Astrocyte of the spinal cord (primary cell): ENCODE measurements around the gene ADAMTS8.
"Not testable (repeated sequence)": the region's sequence is repeated elsewhere in the genome, so short reads cannot be mapped to it uniquely, and the experiment has no call there.

Source experiments
- DNase-seq: peaks from one replicate; pipeline ENCODE4 v3.0.0; 2011; ENCODE audit warnings: low read depth, low spot score
- H3K4me3 ChIP-seq: 2 replicates; pipeline ENCODE4 v1.5.1; 2011; ENCODE audit warnings: low read depth, mild to moderate bottlenecking, low read length, moderate library complexity
- in situ Hi-C: cut with HindIII; loops from 2 replicates; pipeline ENCODE4 v1.10.0; 2017; ENCODE audit warnings: low sequenced_read_pairs
- TF ChIP-seq, protein P1 (sequence below): IDR thresholded peaks from 2 replicates; pipeline ENCODE4 v1.5.1; 2012; ENCODE audit warnings: low read depth, mild to moderate bottlenecking, low read length, inconsistent platforms

ADAMTS8 gene

DNA sequence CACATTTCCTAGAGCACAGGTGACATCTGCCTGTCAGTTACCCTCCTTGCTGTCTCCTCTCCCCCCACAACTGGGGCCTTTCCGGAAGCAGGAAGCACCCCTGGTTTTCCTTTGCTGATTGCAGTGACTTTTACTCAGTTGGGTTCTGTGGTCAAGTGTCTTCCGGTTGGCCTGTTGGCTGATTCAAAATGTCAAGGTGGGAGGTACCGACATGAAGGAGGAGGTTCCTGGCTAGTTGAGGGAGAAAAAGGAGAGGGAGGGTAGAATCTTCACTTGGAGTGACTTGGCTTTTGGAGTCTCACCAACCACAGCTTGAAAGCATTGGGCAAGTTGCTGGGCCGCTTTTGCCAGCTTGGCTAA, 10.7 kb upstream of the ADAMTS8 start:
- no peak overlapping the region for H3K4me3 ChIP-seq
- in situ Hi-C loops, result loop anchor here (25.0 kb wide), 1 partner anchor 423 kb away; no protein-coding TSS in a partner anchor
- DNase-seq, result no peak
- TF ChIP-seq, protein P1, sequence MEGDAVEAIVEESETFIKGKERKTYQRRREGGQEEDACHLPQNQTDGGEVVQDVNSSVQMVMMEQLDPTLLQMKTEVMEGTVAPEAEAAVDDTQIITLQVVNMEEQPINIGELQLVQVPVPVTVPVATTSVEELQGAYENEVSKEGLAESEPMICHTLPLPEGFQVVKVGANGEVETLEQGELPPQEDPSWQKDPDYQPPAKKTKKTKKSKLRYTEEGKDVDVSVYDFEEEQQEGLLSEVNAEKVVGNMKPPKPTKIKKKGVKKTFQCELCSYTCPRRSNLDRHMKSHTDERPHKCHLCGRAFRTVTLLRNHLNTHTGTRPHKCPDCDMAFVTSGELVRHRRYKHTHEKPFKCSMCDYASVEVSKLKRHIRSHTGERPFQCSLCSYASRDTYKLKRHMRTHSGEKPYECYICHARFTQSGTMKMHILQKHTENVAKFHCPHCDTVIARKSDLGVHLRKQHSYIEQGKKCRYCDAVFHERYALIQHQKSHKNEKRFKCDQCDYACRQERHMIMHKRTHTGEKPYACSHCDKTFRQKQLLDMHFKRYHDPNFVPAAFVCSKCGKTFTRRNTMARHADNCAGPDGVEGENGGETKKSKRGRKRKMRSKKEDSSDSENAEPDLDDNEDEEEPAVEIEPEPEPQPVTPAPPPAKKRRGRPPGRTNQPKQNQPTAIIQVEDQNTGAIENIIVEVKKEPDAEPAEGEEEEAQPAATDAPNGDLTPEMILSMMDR, result no peak

DNA sequence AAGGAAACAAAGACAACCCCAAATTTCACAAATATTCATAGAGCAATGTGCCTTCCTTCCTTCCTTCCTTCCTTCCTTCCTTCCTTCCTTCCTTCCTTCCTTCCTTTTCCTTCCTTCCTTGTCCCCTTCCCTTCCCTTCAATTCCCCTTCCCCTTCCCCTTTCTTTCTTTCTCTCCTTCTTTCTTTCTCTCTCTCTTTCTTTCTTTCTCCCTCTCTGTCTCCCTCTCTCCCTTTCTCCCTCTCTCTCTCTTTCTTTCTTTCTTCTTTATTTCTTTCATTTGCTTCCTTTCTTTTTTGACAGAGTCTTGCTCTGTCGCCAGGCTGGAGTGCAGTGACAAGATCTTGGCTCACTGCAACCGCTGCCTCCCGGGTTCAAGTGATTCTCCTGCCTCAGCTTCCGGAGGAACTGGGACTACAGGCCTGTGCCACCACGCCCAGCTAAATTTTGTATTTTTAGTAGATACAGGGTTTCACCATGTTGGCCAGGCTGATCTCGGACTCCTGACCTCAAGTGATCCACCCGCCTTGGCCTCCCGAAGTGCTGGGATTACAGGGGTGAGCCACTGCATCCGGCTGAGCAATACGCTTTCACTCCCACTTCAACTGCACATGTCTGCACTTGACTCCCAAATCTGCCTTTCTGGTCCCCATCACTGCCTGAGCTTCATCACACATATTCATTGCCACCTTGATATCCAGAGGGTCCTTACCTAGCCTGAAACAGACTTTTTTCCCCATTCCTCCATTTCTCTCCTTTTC, 10.2 kb upstream of the ADAMTS8 start:
- not testable (repeated sequence) for H3K4me3 ChIP-seq, DNase-seq
- in situ Hi-C loops, result loop anchor here (25.0 kb wide), 1 partner anchor 424 kb away; no protein-coding TSS in a partner anchor

DNA sequence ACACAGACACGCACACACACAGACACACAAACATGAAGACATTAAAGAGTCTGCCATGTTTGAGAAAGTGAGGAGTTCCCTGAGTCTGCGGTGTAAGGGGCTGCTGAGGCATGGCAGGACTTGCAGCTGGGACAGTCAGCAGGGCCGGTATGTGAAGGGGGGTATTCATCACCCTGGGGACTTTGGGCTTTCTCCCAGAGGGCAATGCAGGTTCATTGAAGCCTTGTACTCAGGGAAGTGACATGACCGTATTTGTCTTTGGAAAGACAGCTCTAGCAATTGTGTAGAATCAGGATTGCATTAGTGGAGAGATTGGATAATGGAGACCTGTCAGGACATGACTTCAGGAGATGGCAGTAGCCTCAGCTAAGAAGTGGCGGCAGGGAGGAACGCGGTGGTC, 9.4 kb upstream of the ADAMTS8 start:
- in situ Hi-C loops, result loop anchor here (25.0 kb wide), 1 partner anchor 424 kb away; no protein-coding TSS in a partner anchor
- DNase-seq, result no peak
- H3K4me3 ChIP-seq, result no peak overlapping the region
- TF ChIP-seq, protein P1, result no peak

DNA sequence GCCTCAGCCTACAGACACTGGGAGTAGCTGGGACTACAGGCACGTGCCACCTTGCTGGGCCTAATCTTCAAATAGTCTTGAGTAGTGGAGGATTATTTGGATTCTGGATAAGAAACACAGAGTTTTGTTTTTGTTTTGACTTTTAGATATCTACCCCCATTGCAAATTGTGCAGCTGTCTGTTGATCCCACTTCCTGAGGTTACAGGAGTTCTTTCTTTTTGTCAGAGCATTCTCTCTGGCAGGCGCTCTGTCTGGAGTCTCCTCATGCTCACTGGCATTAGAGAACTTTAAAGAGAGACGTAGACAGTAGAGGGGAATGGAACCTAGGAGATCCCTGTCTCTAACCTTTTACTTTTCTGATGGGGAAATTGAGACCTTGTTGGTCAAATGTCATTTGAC, 7.8 kb upstream of the ADAMTS8 start:
- DNase-seq, result peak; percentile 19
- H3K4me3 ChIP-seq, result no peak overlapping the region
- TF ChIP-seq, protein P1, result no peak
- in situ Hi-C loops, result loop anchor here (25.0 kb wide), 1 partner anchor 426 kb away; no protein-coding TSS in a partner anchor

DNA sequence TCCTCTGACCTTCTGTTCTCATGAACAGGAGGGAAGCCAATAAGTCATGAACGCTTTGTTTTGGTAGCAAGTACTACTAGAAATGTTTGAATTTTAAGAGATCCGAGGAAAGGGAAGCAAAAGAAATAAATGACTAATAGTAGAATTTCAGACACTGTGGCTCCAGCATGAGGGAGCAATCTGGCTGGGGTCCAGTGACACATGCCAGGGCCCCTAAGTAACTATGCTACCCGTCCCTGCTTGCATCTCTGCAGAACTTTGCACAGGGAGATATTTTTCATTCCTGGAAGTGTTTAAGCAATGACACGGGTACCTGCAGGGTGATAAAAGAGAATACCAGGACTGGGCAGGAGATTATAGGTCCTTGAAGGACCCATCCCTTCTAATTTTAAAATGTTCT, 7.3 kb upstream of the ADAMTS8 start:
- in situ Hi-C loops, result loop anchor here (25.0 kb wide), 1 partner anchor 427 kb away; no protein-coding TSS in a partner anchor
- TF ChIP-seq, protein P1, result no peak
- peak; percentile 40 for DNase-seq
- H3K4me3 ChIP-seq, result no peak overlapping the region

DNA sequence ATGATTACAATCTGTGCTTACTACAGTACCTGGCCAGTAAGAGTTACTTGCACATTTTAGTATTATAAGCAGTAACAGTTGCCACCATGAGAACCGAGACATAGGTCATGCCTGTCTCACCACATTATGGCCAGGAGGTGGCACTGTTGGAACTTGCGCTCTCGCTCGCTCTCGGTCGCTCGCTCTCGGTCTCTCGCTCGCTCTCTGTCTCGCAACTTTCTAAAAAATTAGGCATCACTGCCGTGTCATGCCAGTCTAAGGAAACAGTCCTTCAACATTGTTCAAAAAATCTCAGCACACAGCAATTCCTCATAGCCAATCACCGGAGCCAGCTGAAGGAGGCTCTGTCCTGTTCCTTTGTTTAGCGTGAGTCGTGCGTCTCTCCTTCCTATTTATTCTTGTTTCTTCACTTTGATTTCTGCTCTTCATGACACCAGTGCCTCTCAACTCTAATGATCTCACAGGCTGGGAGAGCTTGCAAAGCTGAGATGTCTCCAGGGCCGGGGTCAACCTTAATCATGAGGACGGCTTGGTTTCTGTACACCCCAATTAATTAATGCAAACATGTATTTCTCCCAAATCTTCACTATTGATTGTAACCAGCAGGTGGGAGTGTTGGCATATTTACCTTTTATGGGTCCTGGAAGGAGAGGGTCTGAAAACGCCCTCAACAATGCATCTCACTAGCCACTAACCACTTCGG, 6.3 kb upstream of the ADAMTS8 start:
- H3K4me3 ChIP-seq, result peak overlapping the region; percentile 60

More for the DNA sequence above, 6.3 kb upstream of the ADAMTS8 start:
- peak; percentile 87 for DNase-seq
- in situ Hi-C loops, result loop anchor here (25.0 kb wide), 1 partner anchor 428 kb away; no protein-coding TSS in a partner anchor
- TF ChIP-seq, protein P1, result peak; percentile 89
